ENCODE data around the gene NDUFB6. TPM values are rescaled to one million over a fixed set of nuclear protein-coding genes. Genes with fewer than 3 reads are reported as not detected.
"Not testable (repeated sequence)": the region's sequence is repeated elsewhere in the genome, so short reads cannot be mapped to it uniquely, and the experiment has no call there.

NDUFB6 gene
- total RNA-seq, 1 experiment from 2014 or later: 60.2 TPM

DNA sequence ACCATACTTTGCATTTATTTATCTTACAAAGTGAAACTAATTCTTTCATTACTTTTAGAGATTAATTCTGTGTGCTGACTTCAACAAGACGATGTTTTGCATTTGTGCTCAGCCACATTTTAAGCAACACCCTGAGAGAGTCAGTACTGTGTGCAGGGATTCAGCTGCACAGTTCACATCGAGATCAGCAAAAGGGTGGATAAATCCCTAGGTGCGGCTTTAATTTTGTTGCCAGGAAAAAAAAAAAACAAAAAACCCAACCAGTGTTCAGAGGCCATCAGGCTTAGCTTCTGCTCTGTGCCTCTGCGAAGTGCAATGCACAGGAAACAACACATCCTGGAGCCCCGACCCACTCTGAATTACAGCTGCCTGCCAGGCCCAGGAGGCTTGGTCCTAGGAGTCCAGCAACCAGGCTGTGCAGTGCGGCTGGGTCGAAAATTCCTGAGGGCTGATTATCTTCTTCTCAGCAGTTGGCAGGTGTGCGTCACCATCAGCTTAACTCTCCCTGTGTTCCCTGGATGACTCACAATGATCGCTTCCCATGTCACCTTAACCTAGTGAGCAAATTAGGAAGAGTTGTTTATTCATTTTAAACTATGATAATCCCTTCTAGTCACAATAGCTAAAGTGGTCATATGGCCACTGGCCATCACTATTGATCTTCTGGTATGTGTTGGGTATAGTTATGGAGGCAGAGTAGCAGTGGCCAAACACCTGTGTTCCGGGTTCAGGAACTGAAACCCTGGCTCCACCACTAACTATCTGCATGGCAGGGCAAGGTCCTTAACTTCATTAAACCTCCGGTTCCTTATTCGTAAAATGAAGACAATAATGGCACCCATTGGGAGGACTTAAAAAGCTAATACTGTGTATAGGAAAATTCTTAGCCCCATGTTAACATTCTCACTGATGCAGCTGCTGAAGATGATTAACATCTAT, 31.2 kb upstream of the NDUFB6 start:
- Histone ChIP-seq H3T11ph (ENCODE audit: low read length) (no peak overlapping the region), H3K23me2 (ENCODE audit: insufficient read length, low read depth, low read length, poor library complexity, severe bottlenecking) (no peaks in the 10 kb centered on the region), H3K27ac (ENCODE audit: insufficient read length, low read depth, low read length) (no peak overlapping the region), H4K91ac (ENCODE audit: insufficient read length, low read depth, low read length) (no peak overlapping the region), H2AK5ac (ENCODE audit: insufficient read length, low read length) (no peak overlapping the region), H2AFZ (ENCODE audit: low read length) (no peak overlapping the region), H2BK120ac (ENCODE audit: low read depth, low read length, poor library complexity, severe bottlenecking) (no peak overlapping the region), H4K5ac (ENCODE audit: insufficient read length, low read depth, low read length) (no peak overlapping the region), H3K9me3 (ENCODE audit: control insufficient read depth, low read depth, low read length) (no peaks in the 10 kb centered on the region), H3K4me2 (ENCODE audit: insufficient read depth, insufficient read length, low read length) (no peak overlapping the region), H4K8ac (replicated peaks; ENCODE audit: insufficient read length, low read depth, low read length) (no peak overlapping the region), H2BK5ac (ENCODE audit: insufficient read length, low read length) (no peak overlapping the region), H2BK12ac (ENCODE audit: insufficient read length, low read depth, low read length) (no peak overlapping the region), H3K18ac (ENCODE audit: insufficient read length, low read depth, low read length) (no peak overlapping the region), H3K14ac (ENCODE audit: insufficient read depth, low read length) (no peak overlapping the region), H3K79me2 (ENCODE audit: insufficient read depth, low read length) (no peaks in the 10 kb centered on the region), H3K23ac (ENCODE audit: insufficient read length, low read depth, low read length) (no peak overlapping the region), H3K27me3 (ENCODE audit: insufficient read depth, low read length) (no peaks in the 10 kb centered on the region), H3K4ac (ENCODE audit: low read depth, low read length) (no peak overlapping the region), H4K20me1 (ENCODE audit: control insufficient read depth, insufficient read depth, insufficient read length) (no peaks in the 10 kb centered on the region), H2BK20ac (ENCODE audit: low read depth, low read length, poor library complexity, severe bottlenecking) (no peak overlapping the region), H3K9ac (ENCODE audit: extremely low read depth, insufficient read length, low read length) (no peak overlapping the region), H3K79me1 (ENCODE audit: insufficient read depth, low read depth, low read length, poor library complexity, severe bottlenecking) (no peaks in the 10 kb centered on the region), H2BK15ac (ENCODE audit: low read depth, low read length) (no peak overlapping the region), H3K56ac (ENCODE audit: insufficient read length, low read depth, low read length) (no peak overlapping the region), H3K4me1 (ENCODE audit: insufficient read depth, low read length) (no peaks in the 10 kb centered on the region)
- TF ChIP-seq CTCF (conservative IDR thresholded peaks at IDR 0.05): no peak
- WGBS (ENCODE audit: extremely low coverage, insufficient read length, low lambda C conversion rate): no CpG with 5 or more reads among the region's 12 CpGs
- Mint-ChIP-seq H3K4me3 (no peak overlapping the region), H3K36me3 (ENCODE audit: insufficient read depth in 1 of 3, low read depth in 3 of 3) (no peaks in the 10 kb centered on the region; a peak in 1 of 7 replicates), H3K9me3 (peaks cover 11 to 58% of the 10 kb centered on the region in 2 experiments), H3K27me3 (ENCODE audit: low read depth) (peaks cover 3% of the 10 kb centered on the region), H3K27ac (no peak overlapping the region), H3K4me1 (no peaks in the 10 kb centered on the region)
- no peak for DNase-seq

GRCh38 chr9:32599021-32599420, 26.1 kb upstream of the NDUFB6 start:
- H2BK15ac ChIP-seq (ENCODE audit: low read depth, low read length); H3K27me3 Mint-ChIP-seq (ENCODE audit: low read depth); H3K27me3 ChIP-seq (ENCODE audit: insufficient read depth, low read length); H2AFZ ChIP-seq (ENCODE audit: low read length); H3K23ac ChIP-seq (ENCODE audit: insufficient read length, low read depth, low read length); H3T11ph ChIP-seq (ENCODE audit: low read length); H3K9ac ChIP-seq (ENCODE audit: extremely low read depth, insufficient read length, low read length); H3K36me3 Mint-ChIP-seq (ENCODE audit: insufficient read depth in 1 of 3, low read depth in 3 of 3); H3K4me1 Mint-ChIP-seq; H3K4ac ChIP-seq (ENCODE audit: low read depth, low read length); H3K4me3 Mint-ChIP-seq; H3K27ac ChIP-seq (ENCODE audit: insufficient read length, low read depth, low read length); H3K23me2 ChIP-seq (ENCODE audit: insufficient read length, low read depth, low read length, poor library complexity, severe bottlenecking); H3K4me1 ChIP-seq (ENCODE audit: insufficient read depth, low read length); H3K9me3 ChIP-seq (ENCODE audit: control insufficient read depth, low read depth, low read length); H4K20me1 ChIP-seq (ENCODE audit: control insufficient read depth, insufficient read depth, insufficient read length); H4K5ac ChIP-seq (ENCODE audit: insufficient read length, low read depth, low read length); H3K79me2 ChIP-seq (ENCODE audit: insufficient read depth, low read length); H3K18ac ChIP-seq (ENCODE audit: insufficient read length, low read depth, low read length); H2BK20ac ChIP-seq (ENCODE audit: low read depth, low read length, poor library complexity, severe bottlenecking); DNase-seq; H4K91ac ChIP-seq (ENCODE audit: insufficient read length, low read depth, low read length); H3K4me2 ChIP-seq (ENCODE audit: insufficient read depth, insufficient read length, low read length); H2BK120ac ChIP-seq (ENCODE audit: low read depth, low read length, poor library complexity, severe bottlenecking); H4K8ac ChIP-seq (replicated peaks; ENCODE audit: insufficient read length, low read depth, low read length); H3K56ac ChIP-seq (ENCODE audit: insufficient read length, low read depth, low read length); H3K14ac ChIP-seq (ENCODE audit: insufficient read depth, low read length); H3K27ac Mint-ChIP-seq; H3K79me1 ChIP-seq (ENCODE audit: insufficient read depth, low read depth, low read length, poor library complexity, severe bottlenecking); H2BK5ac ChIP-seq (ENCODE audit: insufficient read length, low read length); H2BK12ac ChIP-seq (ENCODE audit: insufficient read length, low read depth, low read length); H2AK5ac ChIP-seq (ENCODE audit: insufficient read length, low read length): not testable (repeated sequence)
- WGBS (ENCODE audit: extremely low coverage, insufficient read length, low lambda C conversion rate): no CpG with 5 or more reads among the region's 3 CpGs
- peaks cover 0 to 50% of the 10 kb centered on the region in 2 experiments; a peak in 2 of 5 replicates for H3K9me3 Mint-ChIP-seq

Data from H9 (cell line).